MM.1S (cell line): ENCODE results near the gene PAQR7.

ENCODE experiments used
- DNase-seq: peaks from one replicate; pipeline ENCODE4 v3.0.0-alpha.2; 2015
- H2AFZ ChIP-seq: fragments of 300-600 bp; sonication (generic); 2 replicates; pipeline ENCODE4 v1.6.0; 2016; ENCODE audit warnings: antibody characterized with exemption, low read length
- H3F3A ChIP-seq: fragments of 300-600 bp; sonication (generic); 2 replicates; pipeline ENCODE4 v1.6.1; 2016; ENCODE audit warnings: mild to moderate bottlenecking, antibody characterized with exemption, low read length, moderate library complexity, mixed read lengths; ENCODE audit not compliant: insufficient read depth
- H3K27ac ChIP-seq: fragments of 300-600 bp; sonication (generic); 2 replicates; pipeline ENCODE4 v1.5.1; 2016; ENCODE audit warnings: mild to moderate bottlenecking, low read length
- H3K27me3 ChIP-seq: fragments of 300-600 bp; sonication (generic); replicated peaks from 2 replicates; pipeline ENCODE4 v1.6.0; 2016; ENCODE audit warnings: low read length; ENCODE audit not compliant: insufficient read depth
- H3K36me3 ChIP-seq: fragments of 300-600 bp; sonication (generic); replicated peaks from 2 replicates; pipeline ENCODE4 v1.6.1; 2016; ENCODE audit warnings: mild to moderate bottlenecking, low read length, mixed read lengths; ENCODE audit not compliant: insufficient read depth
- H3K4me1 ChIP-seq: fragments of 300-600 bp; sonication (generic); 2 replicates; pipeline ENCODE4 v1.6.1; 2016; ENCODE audit warnings: low read length, mixed read lengths
- H3K4me2 ChIP-seq: fragments of 300-600 bp; sonication (generic); 2 replicates; pipeline ENCODE4 v1.6.0; 2016; ENCODE audit warnings: low read depth, low read length
- H3K4me3 ChIP-seq: fragments of 300-600 bp; sonication (generic); 2 replicates; pipeline ENCODE4 v1.5.1; 2016; ENCODE audit warnings: low read length, mixed read lengths
- H3K79me2 ChIP-seq: fragments of 300-600 bp; sonication (generic); 2 replicates; pipeline ENCODE4 v1.6.1; 2016; ENCODE audit warnings: mixed run types, low read length, mixed read lengths
- H3K9ac ChIP-seq: fragments of 300-600 bp; sonication (generic); 2 replicates; pipeline ENCODE4 v1.6.1; 2016; ENCODE audit warnings: low read length, mixed read lengths
- H3K9me2 ChIP-seq: fragments of 300-600 bp; sonication (generic); replicated peaks from 2 replicates; pipeline ENCODE4 v1.6.1; 2016; ENCODE audit warnings: mild to moderate bottlenecking, low read length, mixed read lengths; ENCODE audit not compliant: insufficient read depth
- H3K9me3 ChIP-seq: fragments of 300-600 bp; sonication (generic); replicated peaks from 2 replicates; pipeline ENCODE4 v1.6.1; 2016; ENCODE audit warnings: mild to moderate bottlenecking, low read length, mixed read lengths; ENCODE audit not compliant: insufficient read depth
- H4K20me1 ChIP-seq: fragments of 300-600 bp; sonication (generic); 2 replicates; pipeline ENCODE4 v1.6.1; 2016; ENCODE audit warnings: mild to moderate bottlenecking, low read length, moderate library complexity, mixed read lengths; ENCODE audit not compliant: insufficient read depth
- EZH2 ChIP-seq: fragments of 300-600 bp; sonication (generic); optimal IDR thresholded peaks from 2 replicates; pipeline ENCODE3; 2017; ENCODE audit warnings: low read depth, mild to moderate bottlenecking, antibody characterized with exemption, low read length, mixed read lengths
- EZH2phosphoT487 ChIP-seq: fragments of 300-600 bp; sonication (generic); IDR thresholded peaks from 2 replicates; pipeline ENCODE4 v1.6.1; 2018; ENCODE audit warnings: antibody characterized with exemption, low read length
- TF ChIP-seq, protein P1 (sequence below): fragments of 300-600 bp; sonication (generic); IDR thresholded peaks from 2 replicates; pipeline ENCODE4 v1.5.1; 2016; ENCODE audit warnings: antibody characterized with exemption, low read length, mixed read lengths

PAQR7 gene

GRCh38 chr1:25814549-25815087 is 60.9 kb downstream of the PAQR7 start:
- Histone ChIP-seq H3K36me3 (no peaks in the 10 kb centered on the region), H3K27me3 (no peaks in the 10 kb centered on the region), H3K9me3 (no peaks in the 10 kb centered on the region), H3F3A (peaks cover 8% of the 10 kb centered on the region; the same call in 1 of the 2 replicates), H4K20me1 (no peaks in the 10 kb centered on the region), H3K79me2 (no peaks in the 10 kb centered on the region), H3K4me2 (no peak overlapping the region), H2AFZ (no peak overlapping the region), H3K9ac (no peak overlapping the region), H3K27ac (no peak overlapping the region), H3K4me3 (no peak overlapping the region), H3K9me2 (no peaks in the 10 kb centered on the region), H3K4me1 (0 out of 2 replicates have a peak, but pooled peaks cover 3% of the 10 kb centered on the region)
- TF ChIP-seq EZH2, result no peak
- TF ChIP-seq, protein P1, sequence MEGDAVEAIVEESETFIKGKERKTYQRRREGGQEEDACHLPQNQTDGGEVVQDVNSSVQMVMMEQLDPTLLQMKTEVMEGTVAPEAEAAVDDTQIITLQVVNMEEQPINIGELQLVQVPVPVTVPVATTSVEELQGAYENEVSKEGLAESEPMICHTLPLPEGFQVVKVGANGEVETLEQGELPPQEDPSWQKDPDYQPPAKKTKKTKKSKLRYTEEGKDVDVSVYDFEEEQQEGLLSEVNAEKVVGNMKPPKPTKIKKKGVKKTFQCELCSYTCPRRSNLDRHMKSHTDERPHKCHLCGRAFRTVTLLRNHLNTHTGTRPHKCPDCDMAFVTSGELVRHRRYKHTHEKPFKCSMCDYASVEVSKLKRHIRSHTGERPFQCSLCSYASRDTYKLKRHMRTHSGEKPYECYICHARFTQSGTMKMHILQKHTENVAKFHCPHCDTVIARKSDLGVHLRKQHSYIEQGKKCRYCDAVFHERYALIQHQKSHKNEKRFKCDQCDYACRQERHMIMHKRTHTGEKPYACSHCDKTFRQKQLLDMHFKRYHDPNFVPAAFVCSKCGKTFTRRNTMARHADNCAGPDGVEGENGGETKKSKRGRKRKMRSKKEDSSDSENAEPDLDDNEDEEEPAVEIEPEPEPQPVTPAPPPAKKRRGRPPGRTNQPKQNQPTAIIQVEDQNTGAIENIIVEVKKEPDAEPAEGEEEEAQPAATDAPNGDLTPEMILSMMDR, result no peak
- no peak for DNase-seq

DNA sequence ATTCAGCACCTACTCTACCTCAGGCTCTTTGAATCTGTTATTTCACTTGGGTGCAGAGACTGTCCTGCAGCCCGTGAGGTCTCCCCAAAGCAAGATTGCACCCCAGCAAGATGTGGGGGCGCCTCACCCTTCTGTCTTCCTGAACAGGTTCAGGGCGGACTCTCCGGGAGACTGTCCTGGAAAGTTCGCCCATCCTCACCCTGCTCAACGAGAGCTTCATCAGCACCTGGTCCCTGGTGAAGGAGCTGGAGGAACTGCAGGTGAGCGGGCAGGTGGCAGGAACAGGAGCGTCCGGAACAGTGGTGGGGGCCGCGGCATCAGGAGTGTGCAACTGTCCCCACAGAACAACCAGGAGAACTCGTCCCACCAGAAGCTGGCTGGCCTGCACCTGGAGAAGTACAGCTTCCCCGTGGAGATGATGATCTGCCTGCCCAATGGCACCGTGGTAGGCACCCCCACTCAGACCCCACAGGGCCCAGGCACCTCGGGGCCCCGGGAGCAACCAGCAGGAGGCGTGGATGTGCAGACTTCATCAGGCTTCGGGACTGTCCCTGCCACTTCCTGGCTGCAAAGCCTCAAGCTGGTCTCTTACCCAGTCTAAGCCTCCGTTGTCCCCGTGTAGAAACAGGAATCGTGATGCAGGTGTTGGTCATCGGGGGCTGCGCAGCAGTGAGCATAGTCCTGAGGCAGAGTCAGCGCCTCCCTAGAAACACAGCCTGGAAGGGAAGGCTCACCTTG is 61.6 kb downstream of the PAQR7 start:
- no peak overlapping the region for H3K27ac ChIP-seq
- H3F3A ChIP-seq, result peaks cover 5% of the 10 kb centered on the region; the same call in 1 of the 2 replicates
- H3K4me1 ChIP-seq, result 0 out of 2 replicates have a peak, but pooled peaks cover under 1% of the 10 kb centered on the region
- H2AFZ ChIP-seq, result no peak overlapping the region
- no peaks in the 10 kb centered on the region for H3K27me3 ChIP-seq
- no peak overlapping the region for H3K4me3 ChIP-seq
- no peaks in the 10 kb centered on the region for H3K9me2 ChIP-seq
- DNase-seq, result no peak
- no peak overlapping the region for H3K4me2 ChIP-seq
- no peaks in the 10 kb centered on the region for H3K79me2 ChIP-seq
- no peaks in the 10 kb centered on the region for H4K20me1 ChIP-seq
- H3K9ac ChIP-seq, result no peak overlapping the region
- TF ChIP-seq, protein P1, result no peak
- no peak for TF ChIP-seq EZH2
- TF ChIP-seq EZH2phosphoT487, result no peak
- no peaks in the 10 kb centered on the region for H3K36me3 ChIP-seq
- H3K9me3 ChIP-seq, result no peaks in the 10 kb centered on the region

GRCh38 chr1:25813071-25813733 is 62.3 kb downstream of the PAQR7 start:
- no peaks in the 10 kb centered on the region for H4K20me1 ChIP-seq
- no peak overlapping the region for H3K4me3 ChIP-seq
- no peaks in the 10 kb centered on the region for H3K36me3 ChIP-seq
- no peak overlapping the region for H3K27ac ChIP-seq
- no peaks in the 10 kb centered on the region for H3F3A ChIP-seq
- TF ChIP-seq EZH2phosphoT487 (no peak), EZH2 (no peak)
- TF ChIP-seq, protein P1, result no peak
- no peaks in the 10 kb centered on the region for H3K27me3 ChIP-seq
- no peak overlapping the region for H3K9ac ChIP-seq
- no peaks in the 10 kb centered on the region for H3K9me2 ChIP-seq
- H2AFZ ChIP-seq, result no peak overlapping the region
- H3K4me1 ChIP-seq, result no peaks in the 10 kb centered on the region
- DNase-seq, result no peak
- H3K9me3 ChIP-seq, result no peaks in the 10 kb centered on the region
- no peaks in the 10 kb centered on the region for H3K79me2 ChIP-seq
- no peak overlapping the region for H3K4me2 ChIP-seq
